ENCODE data around the gene HEATR1.

- TF ChIP-seq POLR2A (IDR thresholded peaks at IDR 0.05) (no peak), CTCF (IDR thresholded peaks at IDR 0.05) (no peak)
Observed at GRCh38 chr1:236602171-236602570, 2.1 kb downstream of the HEATR1 start.

Measured in testis (tissue), 2 donors.